HL-60 (cell line): ENCODE measurements around the gene FBXO38.

Source experiments
- CTCF ChIP-seq: IDR thresholded peaks from one replicate; pipeline ENCODE4 v1.5.1; 2011; ENCODE audit warnings: low read length, control low read depth, inconsistent platforms; ENCODE audit not compliant: insufficient read depth
- GABPA ChIP-seq: IDR thresholded peaks from 2 replicates; pipeline ENCODE4 v1.6.1; 2012; ENCODE audit warnings: low read depth
- POLR2AphosphoS5 ChIP-seq: IDR thresholded peaks from 2 replicates; pipeline ENCODE4 v1.6.1; 2012; ENCODE audit warnings: low read depth
- TF ChIP-seq, protein P1 (sequence below): IDR thresholded peaks from 2 replicates; pipeline ENCODE4 v1.6.1; 2012; ENCODE audit warnings: low read depth; ENCODE audit not compliant: insufficient replicate concordance

DNA sequence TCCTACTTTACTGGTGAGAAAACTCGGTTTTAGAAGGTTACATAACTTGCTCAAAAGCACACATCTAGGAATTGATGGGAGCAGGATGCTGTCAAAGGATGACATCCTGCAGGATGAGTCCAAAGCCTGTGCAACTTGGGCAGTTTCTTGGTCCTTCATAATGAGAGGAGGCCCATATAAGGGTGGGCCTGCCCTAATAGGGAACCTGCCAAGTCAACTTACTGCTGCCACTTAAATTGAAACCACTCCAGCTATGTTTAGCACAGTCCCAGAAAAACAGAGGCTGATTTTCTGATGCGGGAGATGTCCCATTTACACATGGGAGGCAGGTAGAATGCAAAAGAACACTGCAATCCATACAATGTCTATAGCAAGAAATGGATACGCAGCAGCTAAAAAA lies 61.8 kb downstream of the FBXO38 start:
- TF ChIP-seq CTCF (no peak), POLR2AphosphoS5 (no peak), GABPA (no peak)
- TF ChIP-seq, protein P1, sequence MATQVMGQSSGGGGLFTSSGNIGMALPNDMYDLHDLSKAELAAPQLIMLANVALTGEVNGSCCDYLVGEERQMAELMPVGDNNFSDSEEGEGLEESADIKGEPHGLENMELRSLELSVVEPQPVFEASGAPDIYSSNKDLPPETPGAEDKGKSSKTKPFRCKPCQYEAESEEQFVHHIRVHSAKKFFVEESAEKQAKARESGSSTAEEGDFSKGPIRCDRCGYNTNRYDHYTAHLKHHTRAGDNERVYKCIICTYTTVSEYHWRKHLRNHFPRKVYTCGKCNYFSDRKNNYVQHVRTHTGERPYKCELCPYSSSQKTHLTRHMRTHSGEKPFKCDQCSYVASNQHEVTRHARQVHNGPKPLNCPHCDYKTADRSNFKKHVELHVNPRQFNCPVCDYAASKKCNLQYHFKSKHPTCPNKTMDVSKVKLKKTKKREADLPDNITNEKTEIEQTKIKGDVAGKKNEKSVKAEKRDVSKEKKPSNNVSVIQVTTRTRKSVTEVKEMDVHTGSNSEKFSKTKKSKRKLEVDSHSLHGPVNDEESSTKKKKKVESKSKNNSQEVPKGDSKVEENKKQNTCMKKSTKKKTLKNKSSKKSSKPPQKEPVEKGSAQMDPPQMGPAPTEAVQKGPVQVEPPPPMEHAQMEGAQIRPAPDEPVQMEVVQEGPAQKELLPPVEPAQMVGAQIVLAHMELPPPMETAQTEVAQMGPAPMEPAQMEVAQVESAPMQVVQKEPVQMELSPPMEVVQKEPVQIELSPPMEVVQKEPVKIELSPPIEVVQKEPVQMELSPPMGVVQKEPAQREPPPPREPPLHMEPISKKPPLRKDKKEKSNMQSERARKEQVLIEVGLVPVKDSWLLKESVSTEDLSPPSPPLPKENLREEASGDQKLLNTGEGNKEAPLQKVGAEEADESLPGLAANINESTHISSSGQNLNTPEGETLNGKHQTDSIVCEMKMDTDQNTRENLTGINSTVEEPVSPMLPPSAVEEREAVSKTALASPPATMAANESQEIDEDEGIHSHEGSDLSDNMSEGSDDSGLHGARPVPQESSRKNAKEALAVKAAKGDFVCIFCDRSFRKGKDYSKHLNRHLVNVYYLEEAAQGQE: no peak
